SK-N-SH (cell line): ENCODE data around the gene CACNA1G. TPM values are rescaled to one million over a fixed set of nuclear protein-coding genes. Genes with fewer than 3 reads are reported as not detected.

Experiments
- CHD2 ChIP-seq: fragments of 150-350 bp; IDR thresholded peaks from 2 replicates; pipeline ENCODE4 v1.6.1; 2018; ENCODE audit warnings: low read length; ENCODE audit not compliant: partially characterized antibody
- EP300 ChIP-seq, 2 experiments: IDR thresholded peaks; 2 replicates each; pipeline versions ENCODE4 v1.4.0 to v1.6.1; 2012; ENCODE audit warnings: borderline replicate concordance in 1 of 2, low read depth in 1 of 2, low read length in 1 of 2
- EZH2phosphoT487 ChIP-seq: fragments of 200-600 bp; sonication (generic); IDR thresholded peaks from 2 replicates; pipeline ENCODE4 v1.6.1; 2017; ENCODE audit warnings: low read depth, mixed run types, mild to moderate bottlenecking, antibody characterized with exemption, moderate library complexity, borderline replicate concordance
- FOSL2 ChIP-seq: IDR thresholded peaks from 2 replicates; pipeline ENCODE4 v1.4.0; 2012; ENCODE audit warnings: low read depth, mild to moderate bottlenecking, moderate library complexity, borderline replicate concordance
- GABPA ChIP-seq: IDR thresholded peaks from 2 replicates; pipeline ENCODE4 v1.4.0; 2012; ENCODE audit warnings: low read depth, mild to moderate bottlenecking
- GATA2 ChIP-seq: sonication (generic); formaldehyde crosslinking; IDR thresholded peaks from 2 replicates; pipeline ENCODE4 v1.5.0; 2020; ENCODE audit warnings: mild to moderate bottlenecking, missing genetic modification reagents
- IRF3 ChIP-seq: fragments of 150-350 bp; IDR thresholded peaks from 2 replicates; pipeline ENCODE4 v1.6.1; 2016; ENCODE audit warnings: mild to moderate bottlenecking, low read depth, low read length
- MEF2A ChIP-seq: IDR thresholded peaks from 2 replicates; pipeline ENCODE4 v1.4.0; 2012; ENCODE audit warnings: low read depth, borderline replicate concordance
- MXI1 ChIP-seq: IDR thresholded peaks from 2 replicates; pipeline ENCODE4 v1.6.1; 2012; ENCODE audit warnings: mild to moderate bottlenecking, low read depth, low read length, improper control_type of control experiment
- NFIC ChIP-seq: IDR thresholded peaks from 2 replicates; pipeline ENCODE4 v1.4.0; 2012; ENCODE audit warnings: borderline replicate concordance
- POLR2AphosphoS5 ChIP-seq: IDR thresholded peaks from 2 replicates; pipeline ENCODE4 v1.6.1; 2012; ENCODE audit warnings: low read depth, low read length
- RCOR1 ChIP-seq: fragments of 150-350 bp; IDR thresholded peaks from 2 replicates; pipeline ENCODE4 v1.6.1; 2017; ENCODE audit warnings: antibody characterized with exemption, low read length
- SIN3A ChIP-seq: IDR thresholded peaks from 2 replicates; pipeline ENCODE4 v1.6.1; 2012; ENCODE audit warnings: low read depth, mild to moderate bottlenecking, low read length, moderate library complexity, borderline replicate concordance
- SMC3 ChIP-seq: IDR thresholded peaks from 2 replicates; pipeline ENCODE4 v1.6.1; 2012; ENCODE audit warnings: low read depth, low read length, improper control_type of control experiment
- TAF1 ChIP-seq: IDR thresholded peaks from 2 replicates; pipeline ENCODE4 v1.6.1; 2012; ENCODE audit warnings: low read depth, mild to moderate bottlenecking, low read length, moderate library complexity, borderline replicate concordance
- TCF12 ChIP-seq: IDR thresholded peaks from 2 replicates; pipeline ENCODE4 v1.4.0; 2012
- YY1 ChIP-seq: IDR thresholded peaks from 2 replicates; pipeline ENCODE4 v1.4.0; 2012; ENCODE audit warnings: low read depth, mild to moderate bottlenecking
- ZBTB33 ChIP-seq: IDR thresholded peaks from 2 replicates; pipeline ENCODE4 v1.4.0; 2012; ENCODE audit warnings: low read depth, borderline replicate concordance
- polyA plus RNA-seq, 3 experiments: library from polyadenylated mRNA; depleted of rRNA; stranded (reverse); fragments of >200 nt; gene quantifications; 2 replicates each; pipeline ENCODE4 v1.2.3, GENCODE V29; 2012
- TF ChIP-seq, protein P1 (sequence below): fragments of 150-350 bp; IDR thresholded peaks from 2 replicates; pipeline ENCODE4 v1.6.1; 2017; ENCODE audit warnings: antibody characterized with exemption, low read length, low read depth, borderline replicate concordance
- TF ChIP-seq, protein P2 (sequence below): IDR thresholded peaks from 2 replicates; pipeline ENCODE4; 2012

Gene CACNA1G
- polyA plus RNA-seq, 1 of the 3 experiments (the other 2 are of a cell fraction), result 0.21 TPM

- no peak for TF ChIP-seq IRF3
- TF ChIP-seq TCF12, result no peak
- TF ChIP-seq MXI1, result peak; percentile 87
- TF ChIP-seq RCOR1, result 0 out of 2 replicates have a peak, but pooled peaks have one; percentile 19
- TF ChIP-seq CHD2, result peak; percentile 7
- peak; percentile 64; the same call in 1 of the 2 replicates for TF ChIP-seq YY1
- no peak for TF ChIP-seq FOSL2
- TF ChIP-seq MEF2A, result no peak
- no peak for TF ChIP-seq GATA2 (CRISPR knock-in tag)
- peak; percentile 94 for TF ChIP-seq POLR2AphosphoS5
- no peak for TF ChIP-seq ZBTB33
- TF ChIP-seq, protein P1, sequence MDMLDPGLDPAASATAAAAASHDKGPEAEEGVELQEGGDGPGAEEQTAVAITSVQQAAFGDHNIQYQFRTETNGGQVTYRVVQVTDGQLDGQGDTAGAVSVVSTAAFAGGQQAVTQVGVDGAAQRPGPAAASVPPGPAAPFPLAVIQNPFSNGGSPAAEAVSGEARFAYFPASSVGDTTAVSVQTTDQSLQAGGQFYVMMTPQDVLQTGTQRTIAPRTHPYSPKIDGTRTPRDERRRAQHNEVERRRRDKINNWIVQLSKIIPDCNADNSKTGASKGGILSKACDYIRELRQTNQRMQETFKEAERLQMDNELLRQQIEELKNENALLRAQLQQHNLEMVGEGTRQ, result no peak
- TF ChIP-seq SIN3A, result peak; percentile 6; the same call in 1 of the 2 replicates
- TF ChIP-seq SMC3, result peak; percentile 99
- peak; percentile 59; the same call in 1 of the 2 replicates for TF ChIP-seq TAF1
- TF ChIP-seq EZH2phosphoT487, result no peak
- peak; percentile 48; the same call in 1 of the 2 replicates for TF ChIP-seq GABPA
- TF ChIP-seq, protein P2, sequence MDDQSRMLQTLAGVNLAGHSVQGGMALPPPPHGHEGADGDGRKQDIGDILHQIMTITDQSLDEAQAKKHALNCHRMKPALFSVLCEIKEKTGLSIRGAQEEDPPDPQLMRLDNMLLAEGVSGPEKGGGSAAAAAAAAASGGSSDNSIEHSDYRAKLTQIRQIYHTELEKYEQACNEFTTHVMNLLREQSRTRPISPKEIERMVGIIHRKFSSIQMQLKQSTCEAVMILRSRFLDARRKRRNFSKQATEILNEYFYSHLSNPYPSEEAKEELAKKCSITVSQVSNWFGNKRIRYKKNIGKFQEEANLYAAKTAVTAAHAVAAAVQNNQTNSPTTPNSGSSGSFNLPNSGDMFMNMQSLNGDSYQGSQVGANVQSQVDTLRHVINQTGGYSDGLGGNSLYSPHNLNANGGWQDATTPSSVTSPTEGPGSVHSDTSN, result no peak
- 0 out of 4 replicates have a peak, but pooled peaks of 1 of the 2 experiments have one; percentile 22 for TF ChIP-seq EP300 (IDR thresholded peaks at IDR 0.05; ENCODE audit: borderline replicate concordance in 1 of 2, low read depth in 1 of 2, low read length in 1 of 2)
- TF ChIP-seq NFIC, result no peak
Measured at GRCh38 chr17:50547035-50547735, 13.3 kb upstream of the CACNA1G start, which contains the start of gene SPATA20 (continued).
